HEK293T (cell line): ENCODE results near the gene PHACTR3.

Source experiments
- BHLHE40 ChIP-seq: fragments of 450-650 bp; IDR thresholded peaks from 2 replicates; pipeline ENCODE4 v1.6.1; 2016; ENCODE audit warnings: mild to moderate bottlenecking, moderate library complexity, borderline replicate concordance
- ELF4 ChIP-seq: fragments of 450-650 bp; IDR thresholded peaks from 2 replicates; pipeline ENCODE4 v1.6.1; 2017; ENCODE audit warnings: antibody characterized with exemption
- FOXA1 ChIP-seq: fragments of 450-650 bp; IDR thresholded peaks from 2 replicates; pipeline ENCODE4 v1.6.1; 2016; ENCODE audit warnings: mild to moderate bottlenecking
- FOXK2 ChIP-seq: fragments of 450-650 bp; IDR thresholded peaks from 2 replicates; pipeline ENCODE4 v1.6.1; 2016; ENCODE audit warnings: mild to moderate bottlenecking
- FOXM1 ChIP-seq: fragments of 450-650 bp; IDR thresholded peaks from 2 replicates; pipeline ENCODE4 v1.6.1; 2017; ENCODE audit warnings: mild to moderate bottlenecking, borderline replicate concordance
- HDGF ChIP-seq: fragments of 450-650 bp; IDR thresholded peaks from 2 replicates; pipeline ENCODE4 v1.6.1; 2017; ENCODE audit warnings: antibody characterized with exemption, borderline replicate concordance
- LEF1 ChIP-seq: fragments of 450-650 bp; IDR thresholded peaks from 2 replicates; pipeline ENCODE4 v1.6.1; 2017; ENCODE audit warnings: mild to moderate bottlenecking, borderline replicate concordance
- NFRKB ChIP-seq: fragments of 450-650 bp; IDR thresholded peaks from 2 replicates; pipeline ENCODE4 v1.6.1; 2016; ENCODE audit warnings: mild to moderate bottlenecking, moderate library complexity
- PKNOX1 ChIP-seq: fragments of 450-650 bp; IDR thresholded peaks from 2 replicates; pipeline ENCODE4 v1.6.1; 2016
- SP1 ChIP-seq: fragments of 450-650 bp; IDR thresholded peaks from 2 replicates; pipeline ENCODE4 v1.6.1; 2017
- TARDBP ChIP-seq: fragments of 450-650 bp; IDR thresholded peaks from 2 replicates; pipeline ENCODE4 v1.6.1; 2016

DNA sequence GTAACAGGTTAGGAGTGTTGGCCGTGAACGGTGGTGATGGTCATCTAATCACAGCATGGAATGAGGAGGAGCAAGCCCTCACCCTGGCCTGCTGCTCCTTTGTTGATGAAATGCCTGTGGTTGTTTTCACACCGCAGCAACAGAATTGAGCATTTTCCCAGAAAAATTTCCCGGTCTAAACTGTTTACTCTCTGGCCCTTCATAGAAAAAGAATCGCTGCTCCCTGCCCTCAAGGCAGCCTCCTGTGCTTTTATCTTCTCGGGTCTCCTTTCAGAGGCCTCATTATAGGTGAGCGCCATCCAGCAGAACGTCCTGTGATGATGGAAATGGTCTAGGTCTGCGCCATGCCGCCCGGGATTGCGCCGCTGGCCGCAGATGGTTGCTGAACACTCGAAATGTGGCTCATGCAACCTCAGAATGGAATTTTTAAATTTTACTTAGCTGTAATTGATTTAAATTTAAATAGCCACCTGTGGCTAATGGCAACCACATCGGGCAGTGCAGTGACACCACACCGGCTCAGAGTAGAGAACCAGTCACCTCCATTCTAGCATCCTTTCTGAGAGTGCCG, 30.2 kb downstream of the PHACTR3 start:
- TF ChIP-seq NFRKB, result no peak
- no peak for TF ChIP-seq LEF1
- TF ChIP-seq FOXA1, result no peak
- no peak for TF ChIP-seq FOXM1
- TF ChIP-seq SP1, result no peak
- no peak for TF ChIP-seq FOXK2
- TF ChIP-seq TARDBP, result no peak
- no peak for TF ChIP-seq ELF4
- no peak for TF ChIP-seq HDGF
- TF ChIP-seq PKNOX1, result no peak
- no peak for TF ChIP-seq BHLHE40
